Trophoblast cell (in vitro differentiated cells and primary cell): ENCODE measurements around the gene MYH2.
"Not testable (repeated sequence)": the region's sequence is repeated elsewhere in the genome, so short reads cannot be mapped to it uniquely, and the experiment has no call there.

Source experiments
- DNase-seq, 2 donors: peaks; one replicate each; pipeline ENCODE4 v3.0.0-alpha.2; 2016
- H2AFZ ChIP-seq: 2 replicates; pipeline ENCODE4 v1.6.1; 2013; ENCODE audit warnings: low read length, moderate library complexity, mild to moderate bottlenecking; ENCODE audit not compliant: insufficient read depth, poor library complexity
- H2AK5ac ChIP-seq: 2 replicates; pipeline ENCODE4 v1.6.1; 2013; ENCODE audit warnings: mild to moderate bottlenecking, low read length
- H2BK120ac ChIP-seq: 2 replicates; pipeline ENCODE4 v1.6.1; 2013; ENCODE audit warnings: low read length, mild to moderate bottlenecking, moderate library complexity; ENCODE audit not compliant: insufficient read depth, poor library complexity
- H2BK12ac ChIP-seq: 2 replicates; pipeline ENCODE4 v1.6.1; 2013; ENCODE audit warnings: mild to moderate bottlenecking, low read length, moderate library complexity
- H2BK5ac ChIP-seq: 2 replicates; pipeline ENCODE4 v1.6.1; 2013; ENCODE audit warnings: low read length, low read depth, moderate library complexity, mild to moderate bottlenecking; ENCODE audit not compliant: poor library complexity
- H3K14ac ChIP-seq: 2 replicates; pipeline ENCODE4 v1.6.1; 2013; ENCODE audit warnings: mild to moderate bottlenecking, low read length
- H3K18ac ChIP-seq: 2 replicates; pipeline ENCODE4 v1.6.1; 2013; ENCODE audit warnings: mild to moderate bottlenecking, low read length
- H3K23ac ChIP-seq: 2 replicates; pipeline ENCODE4 v1.6.1; 2013; ENCODE audit warnings: low read length
- H3K27ac ChIP-seq: 2 replicates; pipeline ENCODE4 v1.5.1; 2013; ENCODE audit warnings: low read depth, mild to moderate bottlenecking, inconsistent platforms, low read length, moderate library complexity
- H3K27me3 ChIP-seq: 2 replicates; pipeline ENCODE4 v1.6.1; 2013; ENCODE audit warnings: inconsistent platforms, mild to moderate bottlenecking, low read length, moderate library complexity; ENCODE audit not compliant: insufficient read depth
- H3K36me3 ChIP-seq, 2 experiments: 1 replicate in 1 of 2; 2 replicates in 1 of 2; pipeline ENCODE4 v1.6.1; 2013; ENCODE audit warnings: low read length in 2 of 2, mild to moderate bottlenecking in 2 of 2, moderate library complexity in 1 of 2; ENCODE audit not compliant: insufficient read depth in 2 of 2, control insufficient read depth in 1 of 2
- H3K4ac ChIP-seq: 2 replicates; pipeline ENCODE4 v1.6.1; 2013; ENCODE audit warnings: low read depth, mild to moderate bottlenecking, low read length, moderate library complexity
- H3K4me1 ChIP-seq, 2 experiments: 1 replicate in 1 of 2; 2 replicates in 1 of 2; pipeline ENCODE4 v1.6.1; 2013; ENCODE audit warnings: low read length in 2 of 2, mild to moderate bottlenecking in 2 of 2, moderate library complexity in 1 of 2; ENCODE audit not compliant: insufficient read depth in 2 of 2, control insufficient read depth in 1 of 2
- H3K4me2 ChIP-seq: 2 replicates; pipeline ENCODE4 v1.6.1; 2013; ENCODE audit warnings: inconsistent platforms, mild to moderate bottlenecking, low read length, moderate library complexity
- H3K4me3 ChIP-seq: 2 replicates; pipeline ENCODE4 v1.5.1; 2013; ENCODE audit warnings: mild to moderate bottlenecking, low read depth, low read length, inconsistent platforms
- H3K79me1 ChIP-seq: one replicate; pipeline ENCODE4 v1.6.1; 2013; ENCODE audit warnings: low read length
- H3K79me2 ChIP-seq: 2 replicates; pipeline ENCODE4 v1.6.1; 2013; ENCODE audit warnings: low read length, mild to moderate bottlenecking; ENCODE audit not compliant: control insufficient read depth, insufficient read depth, poor library complexity
- H3K9ac ChIP-seq: 2 replicates; pipeline ENCODE4 v1.6.1; 2013; ENCODE audit warnings: mild to moderate bottlenecking, low read length
- H3K9me3 ChIP-seq: 2 replicates; pipeline ENCODE4 v1.6.1; 2013; ENCODE audit warnings: low read depth, mild to moderate bottlenecking, control low read depth, inconsistent platforms, low read length; ENCODE audit not compliant: insufficient read depth
- H4K12ac ChIP-seq: 2 replicates; pipeline ENCODE4 v1.6.1; 2013; ENCODE audit warnings: low read depth, mild to moderate bottlenecking, low read length, moderate library complexity
- H4K8ac ChIP-seq: 2 replicates; pipeline ENCODE4 v1.6.1; 2013; ENCODE audit warnings: low read depth, mild to moderate bottlenecking, low read length, moderate library complexity
- H4K91ac ChIP-seq: one replicate; pipeline ENCODE4 v1.6.1; 2013; ENCODE audit warnings: low read depth, mild to moderate bottlenecking, low read length, moderate library complexity
- WGBS: extraction: QIAGEN DNeasy Blood & Tissue Kit; methylation state at CpG from one replicate; pipeline ENCODE4 v1.1.7; 2013; ENCODE audit warnings: missing lambda C conversion rate; ENCODE audit not compliant: insufficient read length, insufficient coverage; ENCODE audit errors: extremely low coverage; 5-methylcytosine and 5-hydroxymethylcytosine counted together

Gene MYH2

GRCh38 chr17:10547351-10547750 is 2.1 kb downstream of the MYH2 start:
- Histone ChIP-seq H3K14ac (no peak overlapping the region), H3K4me2 (no peak overlapping the region), H2BK5ac (no peak overlapping the region), H2BK120ac (no peak overlapping the region), H3K4me3 (no peak overlapping the region), H3K79me1 (no peaks in the 10 kb centered on the region), H3K9ac (no peak overlapping the region), H3K23ac (no peak overlapping the region), H3K79me2 (no peaks in the 10 kb centered on the region), H3K27ac (no peak overlapping the region), H3K27me3 (no peaks in the 10 kb centered on the region), H3K4me1 (no peaks in the 10 kb centered on the region), H3K4ac (no peak overlapping the region), H4K12ac (no peak overlapping the region), H2AFZ (no peak overlapping the region), H2BK12ac (no peak overlapping the region), H4K91ac (no peak overlapping the region), H2AK5ac (no peak overlapping the region), H3K36me3 (no peaks in the 10 kb centered on the region), H4K8ac (no peak overlapping the region), H3K18ac (no peak overlapping the region), H3K9me3 (no peaks in the 10 kb centered on the region)
- WGBS, result no CpG with 5 or more reads among the region's 6 CpGs
- peak in 1 of 2 donors; percentile 4 for DNase-seq

- H3K23ac ChIP-seq, H3K14ac ChIP-seq, H2BK120ac ChIP-seq, H2BK5ac ChIP-seq, H3K27me3 ChIP-seq, H3K79me1 ChIP-seq, H2AK5ac ChIP-seq, H3K27ac ChIP-seq, H3K18ac ChIP-seq, H3K4me3 ChIP-seq, H3K4ac ChIP-seq, H3K4me1 ChIP-seq, H2BK12ac ChIP-seq, H4K12ac ChIP-seq, H3K36me3 ChIP-seq, H3K9me3 ChIP-seq, H3K79me2 ChIP-seq, H3K4me2 ChIP-seq, H4K91ac ChIP-seq, H4K8ac ChIP-seq, H2AFZ ChIP-seq, H3K9ac ChIP-seq: not testable (repeated sequence)
- WGBS, result no CpG with 5 or more reads among the region's 5 CpGs
- DNase-seq, result peak in 1 of 2 donors; percentile 60
These were observed 6.0 kb downstream of the MYH2 start for GRCh38 chr17:10543486-10543885.

- DNase-seq, H2AK5ac ChIP-seq, H3K4ac ChIP-seq, H2BK120ac ChIP-seq, H3K18ac ChIP-seq, H3K36me3 ChIP-seq, H3K27me3 ChIP-seq, H2AFZ ChIP-seq, H3K23ac ChIP-seq, H4K91ac ChIP-seq, H3K14ac ChIP-seq, H3K4me1 ChIP-seq, H3K79me1 ChIP-seq, H3K9ac ChIP-seq, H3K4me2 ChIP-seq, H3K9me3 ChIP-seq, H2BK5ac ChIP-seq, H3K27ac ChIP-seq, H4K12ac ChIP-seq, H4K8ac ChIP-seq, H2BK12ac ChIP-seq, H3K4me3 ChIP-seq, H3K79me2 ChIP-seq: not testable (repeated sequence)
- no CpG with 5 or more reads among the region's 6 CpGs for WGBS
These were observed 8.3 kb downstream of the MYH2 start for GRCh38 chr17:10541179-10541578.

GRCh38 chr17:10532026-10532425 is 17.4 kb downstream of the MYH2 start:
- no peaks in the 10 kb centered on the region for H3K4me1 ChIP-seq

More at GRCh38 chr17:10532026-10532425, 17.4 kb downstream of the MYH2 start:
- no peak overlapping the region for H3K4ac ChIP-seq
- H3K79me2 ChIP-seq, result no peaks in the 10 kb centered on the region
- no peaks in the 10 kb centered on the region for H3K79me1 ChIP-seq
- no peaks in the 10 kb centered on the region for H3K9me3 ChIP-seq
- no peak overlapping the region for H3K23ac ChIP-seq
- H3K9ac ChIP-seq, result no peak overlapping the region
- H4K91ac ChIP-seq, result no peak overlapping the region
- no peak overlapping the region for H3K4me2 ChIP-seq
- no peaks in the 10 kb centered on the region for H3K36me3 ChIP-seq
- no peak overlapping the region for H2AK5ac ChIP-seq
- no peak overlapping the region for H3K27ac ChIP-seq
- no peak overlapping the region for H3K14ac ChIP-seq
- DNase-seq, result no peak
- H4K8ac ChIP-seq, result no peak overlapping the region
- no CpG with 5 or more reads among the region's 1 CpG for WGBS
- H4K12ac ChIP-seq, result no peak overlapping the region
- no peaks in the 10 kb centered on the region for H3K27me3 ChIP-seq
- H3K4me3 ChIP-seq, result no peak overlapping the region
- H3K18ac ChIP-seq, result no peak overlapping the region
- no peak overlapping the region for H2BK5ac ChIP-seq
- H2BK12ac ChIP-seq, result no peak overlapping the region
- H2AFZ ChIP-seq, result no peak overlapping the region
- no peak overlapping the region for H2BK120ac ChIP-seq
